ENCODE results near the gene QPCT.

The QPCT gene

GRCh38 chr2:37357530-37357929 is 13.1 kb downstream of the QPCT start:
- Histone ChIP-seq H2BK12ac (ENCODE audit: low read length) (no peak overlapping the region), H4K91ac (ENCODE audit: low read depth, low read length) (no peak overlapping the region), H3K79me2 (ENCODE audit: control insufficient read depth, insufficient read depth, low read length, poor library complexity) (no peaks in the 10 kb centered on the region), H3K18ac (ENCODE audit: low read length) (no peak overlapping the region), H3K4me2 (ENCODE audit: low read length) (no peak overlapping the region), H4K12ac (ENCODE audit: low read depth, low read length) (no peak overlapping the region), H3K27me3 (ENCODE audit: insufficient read depth, low read length) (no peaks in the 10 kb centered on the region), H2AK5ac (ENCODE audit: low read length) (no peak overlapping the region), H2AFZ (ENCODE audit: insufficient read depth, low read length, poor library complexity) (no peak overlapping the region), H3K27ac (ENCODE audit: low read depth, low read length) (no peak overlapping the region), H2BK120ac (ENCODE audit: insufficient read depth, low read length, poor library complexity) (no peak overlapping the region), H3K36me3 (ENCODE audit: control insufficient read depth in 1 of 2, insufficient read depth in 2 of 2, low read length in 2 of 2) (no peaks in the 10 kb centered on the region), H4K8ac (ENCODE audit: low read depth, low read length) (no peak overlapping the region), H3K4me1 (ENCODE audit: control insufficient read depth in 1 of 2, insufficient read depth in 2 of 2, low read length in 2 of 2) (peaks cover 0 to 6% of the 10 kb centered on the region in 2 experiments), H3K79me1 (ENCODE audit: low read length) (no peaks in the 10 kb centered on the region), H3K14ac (ENCODE audit: low read length) (no peak overlapping the region), H3K9ac (ENCODE audit: low read length) (no peak overlapping the region), H3K23ac (ENCODE audit: low read length) (no peak overlapping the region), H3K9me3 (ENCODE audit: insufficient read depth, low read depth, low read length) (peaks cover 2% of the 10 kb centered on the region), H3K4me3 (ENCODE audit: low read depth, low read length) (no peak overlapping the region), H2BK5ac (ENCODE audit: low read depth, low read length, poor library complexity) (no peak overlapping the region), H3K4ac (ENCODE audit: low read depth, low read length) (no peak overlapping the region)
- WGBS (ENCODE audit: extremely low coverage, insufficient coverage, insufficient read length), result no CpG with 5 or more reads among the region's 4 CpGs
- no peak for DNase-seq

- Histone ChIP-seq H4K91ac (ENCODE audit: low read depth, low read length) (no peak overlapping the region), H2AFZ (ENCODE audit: insufficient read depth, low read length, poor library complexity) (no peak overlapping the region), H3K4me2 (ENCODE audit: low read length) (no peak overlapping the region), H2BK120ac (ENCODE audit: insufficient read depth, low read length, poor library complexity) (no peak overlapping the region), H3K79me2 (ENCODE audit: control insufficient read depth, insufficient read depth, low read length, poor library complexity) (no peaks in the 10 kb centered on the region), H3K27ac (ENCODE audit: low read depth, low read length) (no peak overlapping the region), H2BK12ac (ENCODE audit: low read length) (no peak overlapping the region), H3K4ac (ENCODE audit: low read depth, low read length) (no peak overlapping the region), H3K14ac (ENCODE audit: low read length) (no peak overlapping the region), H3K9me3 (ENCODE audit: insufficient read depth, low read depth, low read length) (peaks cover 2% of the 10 kb centered on the region), H3K79me1 (ENCODE audit: low read length) (no peaks in the 10 kb centered on the region), H3K4me3 (ENCODE audit: low read depth, low read length) (no peak overlapping the region), H3K9ac (ENCODE audit: low read length) (no peak overlapping the region), H2AK5ac (ENCODE audit: low read length) (no peak overlapping the region), H3K23ac (ENCODE audit: low read length) (no peak overlapping the region), H2BK5ac (ENCODE audit: low read depth, low read length, poor library complexity) (no peak overlapping the region), H3K4me1 (ENCODE audit: control insufficient read depth in 1 of 2, insufficient read depth in 2 of 2, low read length in 2 of 2) (peaks cover 0 to 6% of the 10 kb centered on the region in 2 experiments), H3K36me3 (ENCODE audit: control insufficient read depth in 1 of 2, insufficient read depth in 2 of 2, low read length in 2 of 2) (no peaks in the 10 kb centered on the region), H3K18ac (ENCODE audit: low read length) (no peak overlapping the region), H4K8ac (ENCODE audit: low read depth, low read length) (no peak overlapping the region), H3K27me3 (ENCODE audit: insufficient read depth, low read length) (no peaks in the 10 kb centered on the region), H4K12ac (ENCODE audit: low read depth, low read length) (no peak overlapping the region)
- no peak for DNase-seq
- WGBS (ENCODE audit: extremely low coverage, insufficient coverage, insufficient read length), result no CpG with 5 or more reads among the region's 3 CpGs
Observed at GRCh38 chr2:37358466-37358865, 14.0 kb downstream of the QPCT start.

DNA sequence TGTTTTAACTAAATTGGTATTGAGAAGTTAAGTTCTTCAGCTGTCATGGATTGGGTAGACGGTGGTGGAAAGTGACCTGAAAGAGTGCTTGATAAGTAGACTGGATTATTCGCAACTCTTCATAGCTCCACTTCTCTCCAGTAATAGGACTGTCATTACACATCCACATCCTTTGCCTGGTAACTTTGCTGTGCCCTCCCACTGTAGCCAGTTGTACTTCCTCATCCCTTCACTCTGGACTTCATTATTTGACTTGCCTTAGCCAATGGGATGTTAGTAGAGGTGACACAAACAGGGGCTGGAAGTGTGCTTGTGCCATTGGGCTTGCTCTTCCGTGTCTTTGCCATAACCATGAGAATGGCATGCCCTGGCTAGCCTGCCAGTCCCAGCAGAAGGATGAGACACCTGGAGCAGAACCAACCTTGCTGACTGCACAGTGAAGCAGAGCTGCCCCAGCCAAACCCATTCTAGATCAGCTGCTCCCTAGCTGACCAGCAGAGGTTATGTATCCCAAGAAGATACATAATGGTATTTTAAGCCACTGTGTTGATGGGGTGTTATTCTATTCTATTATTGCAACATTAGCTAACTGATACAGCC is 16.9 kb downstream of the QPCT start:
- Histone ChIP-seq H4K8ac (ENCODE audit: low read depth, low read length) (no peak overlapping the region), H3K4me3 (ENCODE audit: low read depth, low read length) (no peak overlapping the region), H4K91ac (ENCODE audit: low read depth, low read length) (no peak overlapping the region), H3K18ac (ENCODE audit: low read length) (no peak overlapping the region), H3K79me2 (ENCODE audit: control insufficient read depth, insufficient read depth, low read length, poor library complexity) (no peaks in the 10 kb centered on the region), H3K36me3 (ENCODE audit: control insufficient read depth in 1 of 2, insufficient read depth in 2 of 2, low read length in 2 of 2) (no peaks in the 10 kb centered on the region), H3K23ac (ENCODE audit: low read length) (no peak overlapping the region), H2BK5ac (ENCODE audit: low read depth, low read length, poor library complexity) (no peak overlapping the region), H3K4ac (ENCODE audit: low read depth, low read length) (no peak overlapping the region), H3K4me1 (ENCODE audit: control insufficient read depth in 1 of 2, insufficient read depth in 2 of 2, low read length in 2 of 2) (peaks cover 3 to 8% of the 10 kb centered on the region in 2 experiments), H3K27me3 (ENCODE audit: insufficient read depth, low read length) (no peaks in the 10 kb centered on the region), H3K9ac (ENCODE audit: low read length) (no peak overlapping the region), H4K12ac (ENCODE audit: low read depth, low read length) (no peak overlapping the region), H2AK5ac (ENCODE audit: low read length) (no peak overlapping the region), H3K4me2 (ENCODE audit: low read length) (no peak overlapping the region), H2AFZ (ENCODE audit: insufficient read depth, low read length, poor library complexity) (no peak overlapping the region), H3K14ac (ENCODE audit: low read length) (no peak overlapping the region), H3K27ac (ENCODE audit: low read depth, low read length) (no peak overlapping the region), H2BK120ac (ENCODE audit: insufficient read depth, low read length, poor library complexity) (no peak overlapping the region), H3K79me1 (ENCODE audit: low read length) (no peaks in the 10 kb centered on the region), H3K9me3 (ENCODE audit: insufficient read depth, low read depth, low read length) (peaks cover 2% of the 10 kb centered on the region), H2BK12ac (ENCODE audit: low read length) (no peak overlapping the region)
- DNase-seq, result no peak
- whole genome bisulfite sequencing (ENCODE audit: extremely low coverage, insufficient coverage, insufficient read length), result no CpG with 5 or more reads among the region's 3 CpGs

GRCh38 chr2:37361994-37362698 is 17.7 kb downstream of the QPCT start:
- no peak overlapping the region for H3K27ac ChIP-seq (ENCODE audit: low read depth, low read length)

More at GRCh38 chr2:37361994-37362698, 17.7 kb downstream of the QPCT start:
- no peak overlapping the region for H4K8ac ChIP-seq (ENCODE audit: low read depth, low read length)
- no CpG with 5 or more reads among the region's 9 CpGs for WGBS (ENCODE audit: extremely low coverage, insufficient coverage, insufficient read length)
- no peaks in the 10 kb centered on the region for H3K79me1 ChIP-seq (ENCODE audit: low read length)
- no peak overlapping the region for H3K9ac ChIP-seq (ENCODE audit: low read length)
- H2BK120ac ChIP-seq (ENCODE audit: insufficient read depth, low read length, poor library complexity), result no peak overlapping the region
- H2AK5ac ChIP-seq (ENCODE audit: low read length), result no peak overlapping the region
- no peak overlapping the region for H3K18ac ChIP-seq (ENCODE audit: low read length)
- no peaks in the 10 kb centered on the region for H3K79me2 ChIP-seq (ENCODE audit: control insufficient read depth, insufficient read depth, low read length, poor library complexity)
- H2BK5ac ChIP-seq (ENCODE audit: low read depth, low read length, poor library complexity), result no peak overlapping the region
- H3K4me2 ChIP-seq (ENCODE audit: low read length), result no peak overlapping the region
- H3K4me3 ChIP-seq (ENCODE audit: low read depth, low read length), result no peak overlapping the region
- no peaks in the 10 kb centered on the region for H3K36me3 ChIP-seq (ENCODE audit: control insufficient read depth in 1 of 2, insufficient read depth in 2 of 2, low read length in 2 of 2)
- H2AFZ ChIP-seq (ENCODE audit: insufficient read depth, low read length, poor library complexity), result no peak overlapping the region
- no peak overlapping the region for H4K12ac ChIP-seq (ENCODE audit: low read depth, low read length)
- no peak overlapping the region for H2BK12ac ChIP-seq (ENCODE audit: low read length)
- no peak overlapping the region for H3K4ac ChIP-seq (ENCODE audit: low read depth, low read length)
- no peak overlapping the region for H3K14ac ChIP-seq (ENCODE audit: low read length)
- H4K91ac ChIP-seq (ENCODE audit: low read depth, low read length), result no peak overlapping the region
- H3K23ac ChIP-seq (ENCODE audit: low read length), result no peak overlapping the region
- no peak for DNase-seq
- H3K9me3 ChIP-seq (ENCODE audit: insufficient read depth, low read depth, low read length), result peaks cover 2% of the 10 kb centered on the region
- H3K27me3 ChIP-seq (ENCODE audit: insufficient read depth, low read length), result no peaks in the 10 kb centered on the region
- H3K4me1 ChIP-seq (ENCODE audit: control insufficient read depth in 1 of 2, insufficient read depth in 2 of 2, low read length in 2 of 2), result peaks cover 3 to 8% of the 10 kb centered on the region in 2 experiments

Measured in trophoblast cell (in vitro differentiated cells and primary cell).